Measurements from ENCODE around the gene DCAF6.

DNA sequence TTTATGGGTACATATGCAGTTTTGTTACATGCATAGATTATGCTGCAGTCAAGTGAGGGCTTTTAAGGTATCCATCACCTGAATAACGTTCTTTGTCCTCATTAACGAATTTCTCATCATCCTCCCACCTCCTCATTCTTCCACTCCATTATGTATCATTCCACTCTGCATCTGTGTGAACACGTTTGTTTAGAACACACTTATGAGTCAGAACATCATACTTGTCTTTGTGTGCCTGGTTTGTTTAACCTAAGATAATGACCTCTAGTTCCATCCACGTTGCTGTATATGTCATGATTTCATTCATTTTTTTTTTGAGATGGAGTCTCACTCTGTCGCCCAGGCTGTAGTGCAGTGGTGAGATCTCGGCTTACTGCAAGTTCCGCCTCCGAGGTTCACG lies 7.1 kb downstream of the DCAF6 start:
- TF ChIP-seq, protein P1, sequence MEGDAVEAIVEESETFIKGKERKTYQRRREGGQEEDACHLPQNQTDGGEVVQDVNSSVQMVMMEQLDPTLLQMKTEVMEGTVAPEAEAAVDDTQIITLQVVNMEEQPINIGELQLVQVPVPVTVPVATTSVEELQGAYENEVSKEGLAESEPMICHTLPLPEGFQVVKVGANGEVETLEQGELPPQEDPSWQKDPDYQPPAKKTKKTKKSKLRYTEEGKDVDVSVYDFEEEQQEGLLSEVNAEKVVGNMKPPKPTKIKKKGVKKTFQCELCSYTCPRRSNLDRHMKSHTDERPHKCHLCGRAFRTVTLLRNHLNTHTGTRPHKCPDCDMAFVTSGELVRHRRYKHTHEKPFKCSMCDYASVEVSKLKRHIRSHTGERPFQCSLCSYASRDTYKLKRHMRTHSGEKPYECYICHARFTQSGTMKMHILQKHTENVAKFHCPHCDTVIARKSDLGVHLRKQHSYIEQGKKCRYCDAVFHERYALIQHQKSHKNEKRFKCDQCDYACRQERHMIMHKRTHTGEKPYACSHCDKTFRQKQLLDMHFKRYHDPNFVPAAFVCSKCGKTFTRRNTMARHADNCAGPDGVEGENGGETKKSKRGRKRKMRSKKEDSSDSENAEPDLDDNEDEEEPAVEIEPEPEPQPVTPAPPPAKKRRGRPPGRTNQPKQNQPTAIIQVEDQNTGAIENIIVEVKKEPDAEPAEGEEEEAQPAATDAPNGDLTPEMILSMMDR (IDR thresholded peaks at IDR 0.05), result no peak
- TF ChIP-seq POLR2AphosphoS5 (IDR thresholded peaks at IDR 0.05), result no peak
- TF ChIP-seq POLR2A (IDR thresholded peaks at IDR 0.05), result no peak
